Stimulated activated naive CD8-positive, alpha-beta T cell treated with anti-CD3 and anti-CD28 coated beads, Interleukin-15, Interleukin-2, amounts not matched to agents 100 U/mL and 50 U/mL, for 24 hours (primary cell): Measurements from ENCODE around the gene KLK14.

ENCODE experiments used
- ATAC-seq: fragments of 150-1000 bp; cut with Tn5 transposase; one replicate; pipeline ENCODE4 v1.10.0; 2021
- DNase-seq: peaks from one replicate; pipeline ENCODE4 v3.0.0; 2021

KLK14 gene

GRCh38 chr19:51044327-51044726 is 38.4 kb downstream of the KLK14 start:
- DNase-seq (no peak), ATAC-seq (no peak)

GRCh38 chr19:51043497-51043896 is 39.2 kb downstream of the KLK14 start:
- DNase-seq (no peak), ATAC-seq (no peak)

GRCh38 chr19:51040151-51040550 is 42.5 kb downstream of the KLK14 start:
- ATAC-seq (no peak), DNase-seq (no peak)

GRCh38 chr19:51036519-51036918 is 46.2 kb downstream of the KLK14 start:
- no peak for ATAC-seq
- DNase-seq, result no peak

- DNase-seq, result no peak
These were observed 48.0 kb downstream of the KLK14 start, which contains the start of gene KLK12 for GRCh38 chr19:51034704-51035103. Gene KLK12, minus strand, starts transcription at chr19:51035002. Its CDS starts 381 bp downstream, at chr19:51034621.

GRCh38 chr19:51031880-51032225 is 50.8 kb downstream of the KLK14 start:
- ATAC-seq (no peak), DNase-seq (no peak)

More at GRCh38 chr19:51034704-51035103, 48.0 kb downstream of the KLK14 start, which contains the start of gene KLK12:
- ATAC-seq, result no peak

GRCh38 chr19:51031220-51031879 is 51.3 kb downstream of the KLK14 start:
- DNase-seq (no peak), ATAC-seq (no peak)

GRCh38 chr19:51030631-51031030 is 52.1 kb downstream of the KLK14 start:
- ATAC-seq, result no peak

GRCh38 chr19:51029718-51030117 is 53.0 kb downstream of the KLK14 start:
- DNase-seq, result no peak
- ATAC-seq, result no peak

More at GRCh38 chr19:51030631-51031030, 52.1 kb downstream of the KLK14 start:
- no peak for DNase-seq
